Glutamatergic neuron (in vitro differentiated cells): Measurements from ENCODE around the gene CD207. TPM values are rescaled to one million over a fixed set of nuclear protein-coding genes. Genes with fewer than 3 reads are reported as not detected.

Source experiments
- DNase-seq: peaks from one replicate; pipeline ENCODE4 v3.0.0; 2022
- H3K27ac Mint-ChIP-seq: one replicate; pipeline ENCODE4 v1.8.0; 2020; ENCODE audit warnings: mild to moderate bottlenecking, mixed read lengths, inconsistent platforms; ENCODE audit not compliant: unreplicated experiment
- H3K27me3 Mint-ChIP-seq: one replicate; pipeline ENCODE4 v1.8.0; 2020; ENCODE audit warnings: mild to moderate bottlenecking, moderate library complexity, mixed read lengths, inconsistent platforms; ENCODE audit not compliant: unreplicated experiment
- H3K36me3 Mint-ChIP-seq: one replicate; pipeline ENCODE4 v1.8.0; 2020; ENCODE audit warnings: mild to moderate bottlenecking, mixed read lengths, inconsistent platforms; ENCODE audit not compliant: unreplicated experiment
- H3K4me1 Mint-ChIP-seq: one replicate; pipeline ENCODE4 v1.8.0; 2020; ENCODE audit warnings: mild to moderate bottlenecking, low read depth, mixed read lengths, inconsistent platforms; ENCODE audit not compliant: unreplicated experiment
- H3K4me3 Mint-ChIP-seq: one replicate; pipeline ENCODE4 v1.8.0; 2020; ENCODE audit warnings: mild to moderate bottlenecking, mixed read lengths, inconsistent platforms; ENCODE audit not compliant: unreplicated experiment
- H3K9me3 Mint-ChIP-seq: one replicate; pipeline ENCODE4 v1.8.0; 2020; ENCODE audit warnings: mild to moderate bottlenecking, moderate library complexity, mixed read lengths, inconsistent platforms; ENCODE audit not compliant: unreplicated experiment
- total RNA-seq: library from RNA; stranded (reverse); fragmentation: NEBNext Ultra II Directional; extraction: Animal tissue kit (Norgen Biotek cat#: 25700); gene quantifications from one replicate; pipeline ENCODE4 v1.2.1, GENCODE V29; 2021; ENCODE audit not compliant: unreplicated experiment
- TF ChIP-seq, protein P1 (sequence below): fragments of 200-600 bp; sonication (generic); IDR thresholded peaks from one replicate; pipeline ENCODE4 v1.5.0; 2021; ENCODE audit not compliant: partially characterized antibody, unreplicated experiment

The CD207 gene
- total RNA-seq, 1 donor from 2014 or later = 0.51 TPM

DNA sequence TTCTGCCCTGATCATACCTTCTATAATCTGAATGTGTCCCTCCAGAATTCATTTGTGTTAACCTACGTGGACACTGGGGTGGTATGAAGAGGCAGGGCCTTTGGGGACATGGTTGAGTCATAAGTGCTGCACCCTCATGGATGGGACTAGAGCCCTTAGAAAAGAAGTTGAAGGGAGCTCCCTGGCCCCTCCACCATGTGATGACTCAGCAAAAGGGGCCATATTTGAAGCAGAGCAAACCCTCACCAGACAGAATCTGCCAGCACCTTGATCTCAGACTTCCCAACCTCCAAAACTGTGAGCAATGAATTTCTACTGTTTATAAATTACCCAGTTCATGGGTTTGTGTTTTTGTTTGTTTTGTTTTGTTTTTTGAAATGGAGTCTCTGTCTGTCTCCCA lies 33.4 kb upstream of the CD207 start:
- H3K4me1 Mint-ChIP-seq = no peaks in the 10 kb centered on the region
- TF ChIP-seq, protein P1, sequence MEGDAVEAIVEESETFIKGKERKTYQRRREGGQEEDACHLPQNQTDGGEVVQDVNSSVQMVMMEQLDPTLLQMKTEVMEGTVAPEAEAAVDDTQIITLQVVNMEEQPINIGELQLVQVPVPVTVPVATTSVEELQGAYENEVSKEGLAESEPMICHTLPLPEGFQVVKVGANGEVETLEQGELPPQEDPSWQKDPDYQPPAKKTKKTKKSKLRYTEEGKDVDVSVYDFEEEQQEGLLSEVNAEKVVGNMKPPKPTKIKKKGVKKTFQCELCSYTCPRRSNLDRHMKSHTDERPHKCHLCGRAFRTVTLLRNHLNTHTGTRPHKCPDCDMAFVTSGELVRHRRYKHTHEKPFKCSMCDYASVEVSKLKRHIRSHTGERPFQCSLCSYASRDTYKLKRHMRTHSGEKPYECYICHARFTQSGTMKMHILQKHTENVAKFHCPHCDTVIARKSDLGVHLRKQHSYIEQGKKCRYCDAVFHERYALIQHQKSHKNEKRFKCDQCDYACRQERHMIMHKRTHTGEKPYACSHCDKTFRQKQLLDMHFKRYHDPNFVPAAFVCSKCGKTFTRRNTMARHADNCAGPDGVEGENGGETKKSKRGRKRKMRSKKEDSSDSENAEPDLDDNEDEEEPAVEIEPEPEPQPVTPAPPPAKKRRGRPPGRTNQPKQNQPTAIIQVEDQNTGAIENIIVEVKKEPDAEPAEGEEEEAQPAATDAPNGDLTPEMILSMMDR = no peak
- H3K4me3 Mint-ChIP-seq = no peak overlapping the region
- H3K27me3 Mint-ChIP-seq = peaks cover 11% of the 10 kb centered on the region
- H3K27ac Mint-ChIP-seq = no peak overlapping the region
- H3K36me3 Mint-ChIP-seq = no peaks in the 10 kb centered on the region
- no peak for DNase-seq
- peaks cover 3% of the 10 kb centered on the region for H3K9me3 Mint-ChIP-seq

DNA sequence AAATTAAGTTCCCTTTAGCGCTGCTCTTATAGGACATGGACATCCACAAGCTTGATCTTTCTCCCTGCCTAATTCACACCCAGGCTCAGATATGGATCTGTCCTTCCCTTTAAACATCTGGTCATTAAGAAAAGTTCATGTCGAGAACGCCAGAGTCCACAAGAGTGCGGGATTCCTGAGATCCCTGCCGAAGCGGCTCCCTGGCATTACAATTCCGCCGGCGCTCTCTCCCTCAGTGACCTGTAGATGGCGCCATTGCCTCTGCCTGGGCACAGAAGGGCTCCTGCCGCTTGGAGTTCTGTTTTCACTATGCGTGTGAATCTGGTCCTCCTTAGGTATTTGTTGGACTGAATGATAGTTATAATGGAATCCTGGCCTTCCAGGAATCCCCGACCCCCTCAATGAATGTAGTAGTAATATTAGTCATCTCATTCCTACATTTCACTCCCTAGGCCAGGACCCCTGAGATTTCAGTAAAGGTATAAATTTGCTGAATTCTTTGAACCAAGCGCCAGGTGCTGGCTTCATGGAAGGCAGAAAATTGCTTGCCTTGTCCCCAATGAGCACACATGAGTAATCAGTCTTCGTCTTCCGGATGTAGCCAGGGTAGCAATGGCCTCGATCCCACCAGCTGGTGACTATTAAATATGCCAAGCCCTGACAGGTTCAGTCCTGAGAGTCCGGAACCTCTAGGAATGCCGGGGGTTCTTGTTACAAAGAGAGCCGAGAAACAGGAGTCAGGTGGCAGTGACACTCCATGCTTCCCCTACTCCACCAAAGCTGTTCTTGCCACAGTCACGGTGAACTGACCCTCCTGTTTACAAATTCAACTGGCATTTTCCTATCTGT lies 26.4 kb upstream of the CD207 start:
- peaks cover 19% of the 10 kb centered on the region for H3K27me3 Mint-ChIP-seq
- peaks cover 3% of the 10 kb centered on the region for H3K4me1 Mint-ChIP-seq
- H3K4me3 Mint-ChIP-seq = peak overlapping the region; percentile 25
- peak; percentile 90 for DNase-seq
- no peaks in the 10 kb centered on the region for H3K36me3 Mint-ChIP-seq
- H3K9me3 Mint-ChIP-seq = peaks cover 1% of the 10 kb centered on the region
- TF ChIP-seq, protein P1 = peak; percentile 86
- H3K27ac Mint-ChIP-seq = no peak overlapping the region

DNA sequence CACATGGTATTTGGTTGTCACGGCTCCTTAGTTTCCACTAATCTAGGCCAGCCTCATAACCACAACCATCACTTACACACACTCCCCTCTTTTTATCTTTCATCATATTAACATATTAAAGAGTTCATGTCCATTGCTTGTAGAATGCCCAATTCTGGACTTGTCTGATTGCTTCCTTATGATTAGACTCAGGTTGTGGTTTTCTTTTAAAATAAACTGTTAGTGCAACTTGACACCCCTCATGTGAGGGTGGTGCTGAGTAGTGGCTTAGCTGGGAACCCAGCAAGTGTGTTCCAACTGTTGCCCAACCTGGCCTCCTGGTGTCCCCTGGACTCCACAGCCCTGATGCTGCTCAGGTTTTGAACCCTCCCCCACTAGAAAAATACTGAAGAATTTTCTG lies 20.1 kb upstream of the CD207 start:
- Mint-ChIP-seq H3K27me3 (peaks cover 8% of the 10 kb centered on the region), H3K36me3 (no peaks in the 10 kb centered on the region), H3K4me3 (no peak overlapping the region), H3K9me3 (peaks cover 3% of the 10 kb centered on the region), H3K4me1 (no peaks in the 10 kb centered on the region), H3K27ac (no peak overlapping the region)
- no peak for DNase-seq
- TF ChIP-seq, protein P1 = no peak

DNA sequence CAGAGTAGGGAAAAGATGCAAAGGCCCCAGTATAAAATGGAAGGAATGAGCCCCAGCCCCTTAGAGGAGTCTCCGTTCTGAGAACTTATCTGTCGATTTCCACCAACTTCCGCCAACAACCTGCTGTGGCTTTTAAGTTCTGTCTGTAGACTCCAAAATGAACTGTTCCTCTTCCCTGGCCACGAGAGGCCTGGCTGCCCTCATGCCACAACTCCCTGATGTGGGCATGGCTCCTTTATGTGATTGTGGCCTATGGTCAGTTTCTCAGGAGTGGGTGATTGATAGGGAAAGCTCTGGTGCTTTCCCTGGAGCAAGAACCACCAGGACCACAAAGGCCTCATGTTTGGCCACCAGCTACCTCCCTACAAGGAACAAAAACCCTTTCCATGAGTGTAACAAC lies 18.8 kb upstream of the CD207 start:
- no peak overlapping the region for H3K27ac Mint-ChIP-seq
- H3K4me3 Mint-ChIP-seq = no peak overlapping the region
- TF ChIP-seq, protein P1 = no peak
- H3K9me3 Mint-ChIP-seq = peaks cover 3% of the 10 kb centered on the region
- no peaks in the 10 kb centered on the region for H3K36me3 Mint-ChIP-seq
- no peaks in the 10 kb centered on the region for H3K4me1 Mint-ChIP-seq
- no peak for DNase-seq
- peaks cover 7% of the 10 kb centered on the region for H3K27me3 Mint-ChIP-seq

DNA sequence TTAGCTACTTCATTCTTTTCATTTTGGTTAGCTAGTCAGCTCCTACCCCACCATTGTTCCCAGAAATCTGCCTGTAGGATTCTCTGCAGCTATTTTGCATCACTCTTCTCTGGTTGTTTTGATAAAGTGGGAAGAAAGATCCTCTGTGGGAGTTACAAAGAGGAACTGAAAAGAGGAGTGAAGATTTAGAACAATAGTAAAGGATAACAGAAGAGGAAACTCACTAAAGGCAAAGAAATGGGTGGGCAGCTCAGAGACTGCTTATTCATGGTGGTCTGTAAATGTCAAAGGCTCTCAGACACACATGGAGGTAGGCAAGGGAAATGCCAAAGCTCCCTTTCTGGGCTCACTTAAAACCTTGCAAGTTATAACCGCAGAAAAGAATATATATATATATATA lies 17.2 kb upstream of the CD207 start:
- H3K4me1 Mint-ChIP-seq = no peaks in the 10 kb centered on the region
- TF ChIP-seq, protein P1 = no peak
- no peaks in the 10 kb centered on the region for H3K36me3 Mint-ChIP-seq
- no peak overlapping the region for H3K27ac Mint-ChIP-seq
- peaks cover 5% of the 10 kb centered on the region for H3K9me3 Mint-ChIP-seq
- DNase-seq = no peak
- H3K4me3 Mint-ChIP-seq = no peak overlapping the region
- H3K27me3 Mint-ChIP-seq = peaks cover 4% of the 10 kb centered on the region
